ENCODE data around the gene MANEA.

The MANEA gene

DNA sequence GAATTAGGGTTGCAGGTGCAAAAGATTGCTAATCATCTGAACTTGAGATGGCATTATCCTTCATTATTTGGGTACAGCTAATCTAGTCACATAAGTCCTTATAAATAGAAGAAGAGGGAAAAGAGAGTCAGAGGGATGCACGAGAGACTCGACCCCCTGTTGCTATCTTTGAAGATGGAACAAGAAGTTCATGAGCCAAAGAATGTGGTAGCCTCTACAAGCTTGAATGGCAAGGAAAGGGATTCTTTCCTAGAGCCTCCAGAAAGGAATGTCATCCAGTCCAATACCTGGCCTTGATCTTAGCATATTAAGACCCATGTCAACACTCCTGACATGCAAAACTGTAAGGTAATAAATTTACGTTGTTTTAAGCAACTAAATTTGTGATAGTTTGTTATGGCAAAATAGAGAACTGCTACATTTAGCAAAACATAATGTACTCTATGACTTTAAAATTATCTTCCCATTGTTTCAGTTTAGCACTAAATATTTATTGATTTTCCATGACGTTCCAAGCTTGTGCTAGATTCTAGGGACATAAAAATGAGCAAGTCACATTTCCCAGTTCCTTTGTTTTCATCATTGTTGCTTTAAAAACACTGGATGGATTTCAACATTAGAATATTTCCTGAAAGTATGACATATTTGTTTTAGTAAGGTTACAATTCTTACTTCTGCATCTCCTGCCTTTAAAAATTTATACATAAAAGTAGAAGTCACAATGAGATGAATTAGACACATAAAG is 12.7 kb downstream of the MANEA start:
- DNase-seq = no peak

DNA sequence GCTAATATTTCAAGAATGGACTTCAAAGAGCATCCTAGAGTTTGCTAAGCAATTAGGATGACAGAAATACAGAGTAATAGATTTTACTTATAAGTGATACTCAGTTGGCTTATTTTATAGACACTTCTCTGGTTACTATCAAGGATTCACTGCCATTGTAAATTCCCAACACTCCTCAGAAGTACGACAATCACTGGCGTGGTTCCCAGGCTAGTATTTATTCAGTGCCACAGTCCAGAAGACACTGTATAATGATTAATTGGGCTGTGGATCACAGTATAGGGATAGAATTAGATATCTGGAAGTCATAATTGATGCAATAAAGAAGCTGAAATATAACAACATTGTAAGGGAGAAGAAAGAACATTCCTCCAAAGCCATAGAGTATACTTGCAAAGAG is 15.7 kb downstream of the MANEA start:
- no peak for DNase-seq

DNA sequence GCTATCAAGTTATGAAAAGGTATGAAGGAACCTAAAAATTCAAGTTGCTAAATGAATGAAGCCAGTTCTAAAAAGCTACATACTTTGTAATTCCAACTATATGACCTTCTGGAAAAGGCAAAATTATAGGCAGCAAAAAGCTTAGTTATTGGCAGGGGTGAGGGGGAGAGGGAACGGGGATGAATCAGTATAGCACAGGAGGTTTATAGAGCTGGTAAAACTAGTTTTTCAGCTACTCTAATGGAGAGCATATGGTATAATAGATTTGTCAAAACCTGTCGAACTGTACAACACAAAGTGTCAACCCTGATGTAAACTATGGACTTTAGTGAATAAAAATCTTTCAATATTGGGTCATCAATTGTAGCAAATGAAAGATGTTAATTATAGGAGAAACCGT is 18.7 kb downstream of the MANEA start:
- DNase-seq = no peak

DNA sequence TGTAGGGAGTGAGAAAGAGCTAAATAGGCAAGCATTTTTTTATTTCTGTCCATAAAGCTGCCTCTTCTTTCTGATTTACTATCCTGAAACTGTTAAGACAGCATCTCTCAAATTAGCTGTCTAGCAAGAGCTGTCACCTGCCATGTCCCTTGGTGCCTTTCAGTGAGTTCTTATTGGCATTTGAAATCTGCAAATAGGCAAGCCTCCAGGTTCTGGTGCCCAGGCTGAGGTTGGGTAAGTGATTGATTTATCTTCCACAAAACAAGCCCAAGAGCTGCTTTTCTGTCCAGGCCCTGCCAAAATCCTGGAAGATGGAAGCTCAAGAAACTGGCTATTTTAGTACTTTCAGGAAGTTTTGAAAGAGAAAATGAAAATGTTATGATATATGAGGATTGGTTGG is 22.4 kb downstream of the MANEA start:
- DNase-seq = no peak

DNA sequence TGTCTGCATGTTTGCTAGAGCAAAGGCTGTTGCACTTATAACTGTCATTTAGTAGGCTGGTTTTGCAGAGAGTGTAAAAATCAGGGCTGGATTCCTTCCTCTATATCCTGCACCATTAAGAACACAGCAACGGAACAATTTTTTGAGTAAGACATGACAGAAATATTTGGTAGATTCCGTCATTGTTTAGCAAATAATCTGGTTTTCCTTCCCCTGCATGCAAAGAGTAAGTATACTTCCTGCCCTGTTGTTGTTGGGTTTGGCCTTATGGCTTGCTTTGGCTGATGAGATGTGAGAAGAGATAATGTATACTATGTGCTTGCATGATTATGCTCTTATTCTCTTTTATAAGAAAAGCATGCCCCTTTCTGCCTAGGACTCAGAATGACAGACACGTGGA is 23.8 kb downstream of the MANEA start:
- DNase-seq = no peak

DNA sequence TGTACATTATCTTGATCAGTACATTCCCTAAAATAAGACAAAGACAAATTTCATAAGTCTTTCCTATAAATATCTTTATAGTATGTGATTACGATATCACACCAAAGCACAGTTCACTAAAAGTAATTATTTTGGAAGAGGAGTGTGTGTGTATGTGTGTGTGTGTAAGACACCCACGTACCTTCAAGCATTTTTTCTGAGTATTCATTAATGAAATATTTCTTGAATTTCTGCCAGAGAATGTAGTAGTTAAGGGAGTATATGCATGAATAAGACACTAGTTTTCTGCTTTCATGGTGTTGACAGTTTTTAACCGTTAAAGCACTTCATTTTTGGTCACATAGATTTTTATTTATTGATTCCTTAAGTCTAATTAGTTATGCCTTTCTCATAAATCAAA is 36.8 kb downstream of the MANEA start:
- no peak for DNase-seq

DNA sequence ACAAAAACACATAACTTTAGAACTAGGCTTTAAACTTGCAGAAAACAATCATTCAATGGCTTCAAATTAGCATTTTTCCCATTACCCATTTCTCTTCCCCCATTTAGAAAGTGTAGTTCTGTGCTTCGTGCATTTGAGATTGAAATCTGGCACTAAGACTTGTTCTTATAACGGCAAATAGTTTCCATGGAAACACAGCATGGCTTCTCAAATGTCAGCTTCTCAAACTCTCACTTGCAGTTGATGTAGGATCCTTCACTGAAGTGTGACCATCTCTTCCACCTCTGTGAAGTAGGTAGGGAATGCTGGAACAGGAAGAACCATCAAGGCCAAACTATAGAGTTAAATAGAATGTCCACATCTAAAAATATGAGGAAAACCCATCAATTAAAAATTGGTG is 52.2 kb downstream of the MANEA start:
- no peak for DNase-seq

DNA sequence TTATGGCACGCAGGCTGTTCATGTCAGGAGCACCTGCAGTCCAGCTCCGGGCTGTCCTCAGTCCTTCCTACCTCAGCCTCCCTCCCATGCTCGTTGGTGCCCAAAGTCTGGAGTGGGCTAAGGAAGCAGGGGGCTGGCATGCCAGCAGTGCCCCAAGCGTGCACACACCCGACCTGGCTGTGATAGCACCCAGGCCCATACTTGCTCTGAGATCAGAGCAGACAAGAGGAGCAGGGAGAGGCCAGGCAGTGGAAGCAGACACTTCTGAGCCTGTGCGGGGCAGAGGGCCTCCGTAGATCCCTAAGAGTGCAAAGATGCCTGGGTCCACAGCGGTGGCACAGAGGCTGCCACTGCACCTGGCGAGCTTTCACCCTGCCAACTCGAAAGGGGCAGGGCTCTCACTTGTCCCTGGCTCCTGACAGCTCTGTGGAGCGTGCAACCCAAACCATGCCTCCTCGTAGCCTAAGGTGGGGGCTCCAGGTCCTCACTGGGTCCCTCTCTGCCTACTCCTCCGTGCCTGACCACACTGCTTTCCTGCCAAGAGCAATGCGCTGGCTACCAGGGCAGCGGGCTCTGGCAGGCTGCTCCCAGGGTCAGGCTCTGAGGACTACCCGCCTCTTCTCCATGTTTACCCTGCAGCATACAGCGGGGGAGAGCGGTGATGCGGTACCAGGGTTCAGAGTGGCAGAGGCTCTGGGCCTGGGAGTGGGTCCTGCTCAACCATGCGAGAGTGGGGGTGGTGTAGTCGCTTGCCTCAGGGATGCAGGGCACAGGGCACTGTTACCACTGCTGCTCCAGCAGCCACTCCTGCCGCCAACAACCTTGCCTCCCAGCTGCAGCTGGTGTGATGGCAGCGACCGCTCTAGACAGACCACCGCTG is 59.5 kb downstream of the MANEA start:
- DNase-seq = no peak

DNA sequence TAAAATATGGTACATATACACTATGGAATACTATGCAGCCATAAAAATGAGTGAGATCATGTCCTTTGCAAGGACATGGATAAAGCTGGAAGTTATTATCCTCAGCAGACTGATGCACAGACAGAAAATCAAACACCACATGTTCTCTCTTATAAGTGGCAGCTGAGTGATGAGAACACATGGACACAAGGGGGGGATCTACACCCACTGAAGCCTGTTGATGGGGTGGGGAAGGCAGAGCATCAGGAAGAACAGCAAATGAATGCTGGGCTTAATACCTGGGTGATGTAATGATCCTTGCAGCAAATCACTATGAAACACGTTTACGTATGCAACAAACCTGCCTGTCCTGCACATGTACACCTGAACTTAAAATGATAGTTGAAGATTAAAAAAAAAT is 71.3 kb downstream of the MANEA start:
- no peak for DNase-seq

DNA sequence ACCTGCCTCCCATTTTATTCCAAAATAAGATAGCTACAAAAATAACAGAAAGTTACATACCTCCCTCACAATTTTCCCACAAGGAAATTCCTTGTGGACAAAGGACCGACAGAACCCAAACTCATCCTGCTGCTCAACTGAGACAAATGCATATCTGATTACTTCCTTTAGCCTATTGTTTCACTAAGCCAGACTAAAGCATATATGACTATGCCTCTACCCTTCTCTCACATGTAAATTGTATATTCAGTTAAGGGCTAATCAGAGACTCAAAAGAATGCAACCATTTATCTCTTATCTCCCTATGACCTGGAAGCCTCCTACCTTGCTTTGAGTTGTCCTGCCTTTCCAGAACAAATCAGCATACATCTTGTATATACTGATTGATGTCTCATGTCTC is 72.1 kb downstream of the MANEA start:
- DNase-seq = no peak

DNA sequence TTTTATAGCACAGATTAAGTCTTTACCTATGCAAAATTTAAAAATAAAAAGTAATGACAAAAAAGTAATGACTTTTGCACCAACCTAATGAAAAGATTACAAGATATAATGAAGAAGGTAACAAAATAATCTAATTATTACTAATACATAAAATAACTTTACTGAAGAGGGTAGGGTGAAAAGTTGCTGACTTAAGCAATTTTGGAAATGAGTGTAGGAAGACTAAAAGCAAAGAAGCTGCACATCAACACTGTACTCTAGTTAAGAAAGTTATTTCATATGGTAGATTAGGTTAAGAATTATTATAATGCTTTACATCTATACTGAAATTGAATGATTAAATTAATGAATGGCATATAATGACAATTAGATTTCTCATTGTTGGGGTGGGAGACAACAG is 76.8 kb downstream of the MANEA start:
- DNase-seq = no peak

DNA sequence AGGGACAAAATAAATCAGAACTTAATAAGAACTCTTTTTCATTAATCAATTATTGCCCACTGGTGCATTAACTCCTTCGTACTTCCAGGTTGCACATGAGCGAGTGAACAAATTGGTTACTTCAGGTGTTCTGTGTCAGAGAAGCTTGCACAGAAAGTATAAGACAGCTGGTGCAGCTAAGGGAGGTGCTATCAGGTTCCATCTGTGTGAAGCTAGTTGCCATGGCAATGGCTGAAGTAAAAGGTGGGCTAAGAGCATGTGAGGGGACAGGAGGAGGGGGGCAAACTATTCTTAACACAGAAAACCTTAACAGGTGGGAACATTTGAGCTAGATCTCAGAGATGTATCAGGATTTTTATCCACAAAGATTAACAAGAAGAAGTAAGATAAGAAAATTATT is 81.6 kb downstream of the MANEA start:
- DNase-seq = no peak
